ENCODE data around the gene CFDP1. TPM values are rescaled to one million over a fixed set of nuclear protein-coding genes. Genes with fewer than 3 reads are reported as not detected.
A peak's percentile ranks its signal among the peaks of the same experiment; 100 is the strongest.

The CFDP1 gene
- total and polyA plus RNA-seq, 2 experiments from 2014 or later: 97.1 to 116 TPM

DNA sequence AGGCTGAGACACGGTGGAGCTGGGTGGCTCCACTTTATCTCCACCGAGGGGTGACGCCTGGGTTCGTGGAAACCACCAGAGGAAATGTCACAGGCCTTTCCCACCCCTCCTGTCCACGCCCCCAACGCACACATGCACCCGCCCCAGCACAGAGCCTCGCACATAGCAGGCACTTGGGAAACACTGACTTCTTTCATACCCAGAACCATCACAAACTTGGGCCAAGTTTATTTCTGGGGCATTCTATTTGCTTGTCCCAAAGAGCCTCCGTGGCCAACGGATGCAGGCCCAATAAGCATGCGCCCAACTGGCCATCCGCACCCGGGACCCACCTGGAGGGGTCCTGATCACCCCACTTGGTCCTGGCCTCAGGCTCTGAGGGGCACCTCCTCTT, 185.2 kb downstream of the CFDP1 start:
- peak overlapping the region; percentile 99 for H3K4me2 ChIP-seq
- peak overlapping the region; percentile 96 for H3K27ac ChIP-seq

DNA sequence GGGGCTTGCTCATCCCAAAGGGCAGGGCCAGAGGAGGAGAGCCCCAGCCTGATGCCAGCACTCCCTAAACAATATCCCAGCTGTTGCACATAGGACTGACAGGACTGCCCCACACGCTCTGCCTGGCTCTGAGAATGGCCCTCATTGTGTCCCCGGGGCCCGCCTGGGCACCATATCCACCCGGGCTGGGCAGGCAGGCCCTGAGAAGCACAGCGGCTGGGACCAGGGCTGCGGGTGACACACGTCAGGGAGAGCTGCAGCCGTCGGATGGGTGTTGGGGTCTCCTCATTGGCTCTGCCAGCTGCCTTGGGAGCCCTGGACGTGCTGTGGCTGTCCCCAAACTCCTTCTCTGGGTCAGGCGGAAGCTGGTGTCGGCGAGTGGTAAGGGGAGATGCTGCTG, 186.1 kb downstream of the CFDP1 start:
- H3K27me3 ChIP-seq: no peaks in the 10 kb centered on the region
- peaks cover 49% of the 10 kb centered on the region for H4K20me1 ChIP-seq (ENCODE audit: insufficient read depth, poor library complexity, severe bottlenecking)

More for the DNA sequence above, 185.2 kb downstream of the CFDP1 start:
- H3K79me2 ChIP-seq: peaks cover 82% of the 10 kb centered on the region
- peaks cover 56% of the 10 kb centered on the region for H4K20me1 ChIP-seq (ENCODE audit: insufficient read depth, poor library complexity, severe bottlenecking)
- WGBS (ENCODE audit: low lambda C conversion rate, missing lambda C conversion rate): 89% methylated on average over 13 of the region's 13 CpGs
- H3K27me3 ChIP-seq: no peaks in the 10 kb centered on the region
- no peak for DNase-seq (ENCODE audit: low spot score)
- no peaks in the 10 kb centered on the region for H3K36me3 ChIP-seq (replicated peaks; ENCODE audit: insufficient read depth, low read depth)
- no peaks in the 10 kb centered on the region for H3K9me3 ChIP-seq (ENCODE audit: low read depth)
- H3K9me2 ChIP-seq (replicated peaks; ENCODE audit: insufficient read depth): no peaks in the 10 kb centered on the region
- H3K4me1 ChIP-seq (ENCODE audit: insufficient read depth): peaks cover 86% of the 10 kb centered on the region
- no peak overlapping the region for H3K4me3 ChIP-seq
- no peak overlapping the region for H2AFZ ChIP-seq
- no peak for TF ChIP-seq EZH2phosphoT487 (IDR thresholded peaks at IDR 0.05; ENCODE audit: low read depth, severe bottlenecking, unreplicated experiment)
- TF ChIP-seq, protein P1, sequence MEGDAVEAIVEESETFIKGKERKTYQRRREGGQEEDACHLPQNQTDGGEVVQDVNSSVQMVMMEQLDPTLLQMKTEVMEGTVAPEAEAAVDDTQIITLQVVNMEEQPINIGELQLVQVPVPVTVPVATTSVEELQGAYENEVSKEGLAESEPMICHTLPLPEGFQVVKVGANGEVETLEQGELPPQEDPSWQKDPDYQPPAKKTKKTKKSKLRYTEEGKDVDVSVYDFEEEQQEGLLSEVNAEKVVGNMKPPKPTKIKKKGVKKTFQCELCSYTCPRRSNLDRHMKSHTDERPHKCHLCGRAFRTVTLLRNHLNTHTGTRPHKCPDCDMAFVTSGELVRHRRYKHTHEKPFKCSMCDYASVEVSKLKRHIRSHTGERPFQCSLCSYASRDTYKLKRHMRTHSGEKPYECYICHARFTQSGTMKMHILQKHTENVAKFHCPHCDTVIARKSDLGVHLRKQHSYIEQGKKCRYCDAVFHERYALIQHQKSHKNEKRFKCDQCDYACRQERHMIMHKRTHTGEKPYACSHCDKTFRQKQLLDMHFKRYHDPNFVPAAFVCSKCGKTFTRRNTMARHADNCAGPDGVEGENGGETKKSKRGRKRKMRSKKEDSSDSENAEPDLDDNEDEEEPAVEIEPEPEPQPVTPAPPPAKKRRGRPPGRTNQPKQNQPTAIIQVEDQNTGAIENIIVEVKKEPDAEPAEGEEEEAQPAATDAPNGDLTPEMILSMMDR (IDR thresholded peaks at IDR 0.05; ENCODE audit: poor library complexity): no peak
- no peak for TF ChIP-seq EZH2 (IDR thresholded peaks at IDR 0.05; ENCODE audit: borderline replicate concordance)

DNA sequence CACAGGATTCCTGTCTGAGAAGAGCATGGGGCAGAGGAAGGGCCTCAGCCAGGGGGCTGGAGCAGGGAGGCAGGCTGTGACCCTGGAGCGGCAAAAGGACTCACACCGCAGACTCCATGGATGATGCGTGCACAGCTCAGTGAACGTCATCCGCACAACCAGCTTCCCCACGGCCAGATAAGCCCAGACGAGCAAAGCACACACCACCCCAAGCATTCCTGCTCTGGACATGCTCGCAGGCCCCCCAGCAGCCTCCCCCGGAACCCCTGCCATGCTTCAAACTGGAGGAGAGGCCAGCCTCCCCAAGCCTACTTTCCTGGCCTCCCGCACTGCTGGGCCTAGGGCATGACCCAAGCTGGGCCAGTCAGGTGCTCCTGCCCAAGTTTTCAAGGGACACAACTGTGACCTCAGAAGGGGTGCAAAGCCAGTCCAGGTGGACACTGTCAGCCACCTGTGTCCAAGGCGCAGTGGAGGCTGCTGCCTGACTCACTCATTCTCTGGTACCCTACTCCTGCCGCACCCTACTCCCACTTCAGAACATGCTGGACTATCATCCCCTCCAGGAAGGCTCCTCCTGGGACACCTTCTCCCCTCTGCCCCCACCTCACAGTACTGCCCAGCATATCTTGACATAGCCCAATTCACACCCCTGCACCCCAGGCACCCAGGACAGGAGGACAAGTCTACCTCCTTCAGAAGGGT, 186.6 kb downstream of the CFDP1 start:
- TF ChIP-seq, protein P1 (IDR thresholded peaks at IDR 0.05; ENCODE audit: poor library complexity): no peak
- no peak for TF ChIP-seq EZH2phosphoT487 (IDR thresholded peaks at IDR 0.05; ENCODE audit: low read depth, severe bottlenecking, unreplicated experiment)
- no peak for TF ChIP-seq EZH2 (IDR thresholded peaks at IDR 0.05; ENCODE audit: borderline replicate concordance)
- H3K27ac ChIP-seq: peak overlapping the region; percentile 96
- 71% methylated on average over 11 of the region's 12 CpGs for WGBS (ENCODE audit: low lambda C conversion rate, missing lambda C conversion rate)
- no peak overlapping the region for H2AFZ ChIP-seq
- no peaks in the 10 kb centered on the region for H3K36me3 ChIP-seq (replicated peaks; ENCODE audit: insufficient read depth, low read depth)
- no peak for DNase-seq (ENCODE audit: low spot score)
- no peaks in the 10 kb centered on the region for H3K9me3 ChIP-seq (ENCODE audit: low read depth)
- H3K4me1 ChIP-seq (ENCODE audit: insufficient read depth): peaks cover 71% of the 10 kb centered on the region
- peaks cover 85% of the 10 kb centered on the region for H3K79me2 ChIP-seq
- no peaks in the 10 kb centered on the region for H3K27me3 ChIP-seq
- H3K4me2 ChIP-seq: peak overlapping the region; percentile 99
- H3K9me2 ChIP-seq (replicated peaks; ENCODE audit: insufficient read depth): no peaks in the 10 kb centered on the region
- H4K20me1 ChIP-seq (ENCODE audit: insufficient read depth, poor library complexity, severe bottlenecking): peaks cover 49% of the 10 kb centered on the region
- no peak overlapping the region for H3K4me3 ChIP-seq

More for the DNA sequence above, 186.1 kb downstream of the CFDP1 start:
- no peaks in the 10 kb centered on the region for H3K9me2 ChIP-seq (replicated peaks; ENCODE audit: insufficient read depth)
- DNase-seq (ENCODE audit: low spot score): no peak
- 93% methylated on average over 13 of the region's 13 CpGs for WGBS (ENCODE audit: low lambda C conversion rate, missing lambda C conversion rate)
- peak overlapping the region; percentile 96 for H3K27ac ChIP-seq
- H3K4me3 ChIP-seq: no peak overlapping the region
- H3K9me3 ChIP-seq (ENCODE audit: low read depth): no peaks in the 10 kb centered on the region
- peak overlapping the region; percentile 99 for H3K4me2 ChIP-seq
- H3K79me2 ChIP-seq: peaks cover 82% of the 10 kb centered on the region
- no peak overlapping the region for H2AFZ ChIP-seq
- TF ChIP-seq, protein P1 (IDR thresholded peaks at IDR 0.05; ENCODE audit: poor library complexity): no peak
- no peak for TF ChIP-seq EZH2phosphoT487 (IDR thresholded peaks at IDR 0.05; ENCODE audit: low read depth, severe bottlenecking, unreplicated experiment)
- H3K4me1 ChIP-seq (ENCODE audit: insufficient read depth): peaks cover 77% of the 10 kb centered on the region
- no peaks in the 10 kb centered on the region for H3K36me3 ChIP-seq (replicated peaks; ENCODE audit: insufficient read depth, low read depth)

Data from hepatocyte (in vitro differentiated cells).